LoVo (cell line): ENCODE data around the gene NPBWR2.

Source experiments
- DNase-seq: peaks from one replicate; pipeline ENCODE4 v3.0.0-alpha.2; 2016; ENCODE audit warnings: low spot score

NPBWR2 gene

GRCh38 chr20:64106981-64107735 lies at the start of gene NPBWR2:
Gene NPBWR2 (minus strand): TSS chr20:64107565. CDS start chr20:64106831, 734 bp downstream.
- DNase-seq, result no peak

- no peak for DNase-seq
Observed at GRCh38 chr20:64156136-64156885, 48.9 kb upstream of the NPBWR2 start.

- no peak for DNase-seq
Observed at GRCh38 chr20:64155258-64156135, 48.1 kb upstream of the NPBWR2 start.

GRCh38 chr20:64154590-64155257 lies 47.4 kb upstream of the NPBWR2 start:
- no peak for DNase-seq

- DNase-seq, result no peak
Observed at GRCh38 chr20:64153861-64154589, 46.7 kb upstream of the NPBWR2 start.

- DNase-seq, result no peak
Observed at GRCh38 chr20:64153410-64153809, 46.0 kb upstream of the NPBWR2 start.

- no peak for DNase-seq
Observed at GRCh38 chr20:64152906-64153305, 45.5 kb upstream of the NPBWR2 start.

GRCh38 chr20:64151633-64152530 lies 44.5 kb upstream of the NPBWR2 start:
- DNase-seq, result no peak

- DNase-seq, result no peak
Observed at GRCh38 chr20:64150756-64151632, 43.6 kb upstream of the NPBWR2 start.

GRCh38 chr20:64149809-64150560 lies 42.6 kb upstream of the NPBWR2 start:
- no peak for DNase-seq

- DNase-seq, result no peak
Observed at GRCh38 chr20:64149141-64149540, 41.8 kb upstream of the NPBWR2 start.

- no peak for DNase-seq
Observed at GRCh38 chr20:64148581-64148980, 41.2 kb upstream of the NPBWR2 start.

GRCh38 chr20:64146936-64147477 lies 39.6 kb upstream of the NPBWR2 start:
- DNase-seq, result no peak

GRCh38 chr20:64146301-64146935 lies 39.1 kb upstream of the NPBWR2 start:
- no peak for DNase-seq

GRCh38 chr20:64145458-64146300 lies 38.3 kb upstream of the NPBWR2 start:
- no peak for DNase-seq

GRCh38 chr20:64144144-64144912 lies 37.0 kb upstream of the NPBWR2 start:
- no peak for DNase-seq
